Measurements from ENCODE around the gene TMEM106C. TPM values are rescaled to one million over a fixed set of nuclear protein-coding genes. Genes with fewer than 3 reads are reported as not detected.

The TMEM106C gene
- total and polyA plus RNA-seq, 4 donors = 16.2 to 57.8 (median 25.2) TPM

- TF ChIP-seq CTCF (IDR thresholded peaks at IDR 0.05; ENCODE audit: low read depth, low read length, missing input control) = peak; percentile 33
- TF ChIP-seq, protein P1, sequence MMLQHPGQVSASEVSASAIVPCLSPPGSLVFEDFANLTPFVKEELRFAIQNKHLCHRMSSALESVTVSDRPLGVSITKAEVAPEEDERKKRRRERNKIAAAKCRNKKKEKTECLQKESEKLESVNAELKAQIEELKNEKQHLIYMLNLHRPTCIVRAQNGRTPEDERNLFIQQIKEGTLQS (IDR thresholded peaks at IDR 0.05) = no peak
- no peak overlapping the region for H3K4me3 ChIP-seq (ENCODE audit: low read depth in 1 of 3, low read length in 3 of 3)
Observed at GRCh38 chr12:47941871-47942613, 21.4 kb upstream of the TMEM106C start.

GRCh38 chr12:47942614-47943225, 20.7 kb upstream of the TMEM106C start:
- Histone ChIP-seq H3K9me3 (ENCODE audit: control insufficient read depth in 4 of 4, low read length in 3 of 4) (no peaks in the 10 kb centered on the region), H3K9ac (ENCODE audit: low read depth in 1 of 2, low read length in 2 of 2) (no peak overlapping the region), H3K27me3 (ENCODE audit: control insufficient read depth in 4 of 4, insufficient read depth in 4 of 4, low read length in 3 of 4) (no peaks in the 10 kb centered on the region), H3K4me3 (ENCODE audit: low read depth in 1 of 3, low read length in 3 of 3) (no peak overlapping the region), H3K4me1 (ENCODE audit: control insufficient read depth in 4 of 4, insufficient read depth in 4 of 4, low read length in 3 of 4) (no peaks in the 10 kb centered on the region), H3K36me3 (ENCODE audit: control insufficient read depth in 4 of 4, insufficient read depth in 3 of 4, low read depth in 1 of 4, low read length in 3 of 4) (no peaks in the 10 kb centered on the region), H3K27ac (ENCODE audit: low read depth in 1 of 2, low read length in 2 of 2) (no peak overlapping the region)
- 66% methylated on average over 31 of the region's 31 CpGs for WGBS
- TF ChIP-seq JUND (IDR thresholded peaks at IDR 0.05) = no peak
- TF ChIP-seq FOXA2 (IDR thresholded peaks at IDR 0.05) = no peak
- TF ChIP-seq, protein P2, sequence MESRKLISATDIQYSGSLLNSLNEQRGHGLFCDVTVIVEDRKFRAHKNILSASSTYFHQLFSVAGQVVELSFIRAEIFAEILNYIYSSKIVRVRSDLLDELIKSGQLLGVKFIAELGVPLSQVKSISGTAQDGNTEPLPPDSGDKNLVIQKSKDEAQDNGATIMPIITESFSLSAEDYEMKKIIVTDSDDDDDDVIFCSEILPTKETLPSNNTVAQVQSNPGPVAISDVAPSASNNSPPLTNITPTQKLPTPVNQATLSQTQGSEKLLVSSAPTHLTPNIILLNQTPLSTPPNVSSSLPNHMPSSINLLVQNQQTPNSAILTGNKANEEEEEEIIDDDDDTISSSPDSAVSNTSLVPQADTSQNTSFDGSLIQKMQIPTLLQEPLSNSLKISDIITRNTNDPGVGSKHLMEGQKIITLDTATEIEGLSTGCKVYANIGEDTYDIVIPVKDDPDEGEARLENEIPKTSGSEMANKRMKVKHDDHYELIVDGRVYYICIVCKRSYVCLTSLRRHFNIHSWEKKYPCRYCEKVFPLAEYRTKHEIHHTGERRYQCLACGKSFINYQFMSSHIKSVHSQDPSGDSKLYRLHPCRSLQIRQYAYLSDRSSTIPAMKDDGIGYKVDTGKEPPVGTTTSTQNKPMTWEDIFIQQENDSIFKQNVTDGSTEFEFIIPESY (IDR thresholded peaks at IDR 0.05) = no peak
- no peak for TF ChIP-seq YY1 (IDR thresholded peaks at IDR 0.05)
- TF ChIP-seq, protein P1 (IDR thresholded peaks at IDR 0.05) = no peak
- TF ChIP-seq FOXA1 (IDR thresholded peaks at IDR 0.05) = no peak
- TF ChIP-seq, protein P3, sequence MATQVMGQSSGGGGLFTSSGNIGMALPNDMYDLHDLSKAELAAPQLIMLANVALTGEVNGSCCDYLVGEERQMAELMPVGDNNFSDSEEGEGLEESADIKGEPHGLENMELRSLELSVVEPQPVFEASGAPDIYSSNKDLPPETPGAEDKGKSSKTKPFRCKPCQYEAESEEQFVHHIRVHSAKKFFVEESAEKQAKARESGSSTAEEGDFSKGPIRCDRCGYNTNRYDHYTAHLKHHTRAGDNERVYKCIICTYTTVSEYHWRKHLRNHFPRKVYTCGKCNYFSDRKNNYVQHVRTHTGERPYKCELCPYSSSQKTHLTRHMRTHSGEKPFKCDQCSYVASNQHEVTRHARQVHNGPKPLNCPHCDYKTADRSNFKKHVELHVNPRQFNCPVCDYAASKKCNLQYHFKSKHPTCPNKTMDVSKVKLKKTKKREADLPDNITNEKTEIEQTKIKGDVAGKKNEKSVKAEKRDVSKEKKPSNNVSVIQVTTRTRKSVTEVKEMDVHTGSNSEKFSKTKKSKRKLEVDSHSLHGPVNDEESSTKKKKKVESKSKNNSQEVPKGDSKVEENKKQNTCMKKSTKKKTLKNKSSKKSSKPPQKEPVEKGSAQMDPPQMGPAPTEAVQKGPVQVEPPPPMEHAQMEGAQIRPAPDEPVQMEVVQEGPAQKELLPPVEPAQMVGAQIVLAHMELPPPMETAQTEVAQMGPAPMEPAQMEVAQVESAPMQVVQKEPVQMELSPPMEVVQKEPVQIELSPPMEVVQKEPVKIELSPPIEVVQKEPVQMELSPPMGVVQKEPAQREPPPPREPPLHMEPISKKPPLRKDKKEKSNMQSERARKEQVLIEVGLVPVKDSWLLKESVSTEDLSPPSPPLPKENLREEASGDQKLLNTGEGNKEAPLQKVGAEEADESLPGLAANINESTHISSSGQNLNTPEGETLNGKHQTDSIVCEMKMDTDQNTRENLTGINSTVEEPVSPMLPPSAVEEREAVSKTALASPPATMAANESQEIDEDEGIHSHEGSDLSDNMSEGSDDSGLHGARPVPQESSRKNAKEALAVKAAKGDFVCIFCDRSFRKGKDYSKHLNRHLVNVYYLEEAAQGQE (IDR thresholded peaks at IDR 0.05) = no peak
- no peak for TF ChIP-seq MAX (IDR thresholded peaks at IDR 0.05)
- TF ChIP-seq RAD21 (IDR thresholded peaks at IDR 0.05) = no peak
- TF ChIP-seq GABPA (IDR thresholded peaks at IDR 0.05 in 1 of 2, conservative IDR thresholded peaks at IDR 0.05 in 1 of 2) = no peak
- TF ChIP-seq RXRA (IDR thresholded peaks at IDR 0.05) = no peak
- TF ChIP-seq TAF1 (conservative IDR thresholded peaks at IDR 0.05) = no peak
- no peak for TF ChIP-seq SP1 (IDR thresholded peaks at IDR 0.05)
- TF ChIP-seq HNF4A (conservative IDR thresholded peaks at IDR 0.05) = no peak
- DNase-seq (ENCODE audit: low spot score) = no peak

More at GRCh38 chr12:47941871-47942613, 21.4 kb upstream of the TMEM106C start:
- peak; percentile 68 for DNase-seq (ENCODE audit: low spot score)
- no peak overlapping the region for H3K27ac ChIP-seq (ENCODE audit: low read depth in 1 of 2, low read length in 2 of 2)
- H3K9ac ChIP-seq (ENCODE audit: low read depth in 1 of 2, low read length in 2 of 2) = no peak overlapping the region
- no peaks in the 10 kb centered on the region for H3K4me1 ChIP-seq (ENCODE audit: control insufficient read depth in 4 of 4, insufficient read depth in 4 of 4, low read length in 3 of 4)
- WGBS = 30% methylated on average over 40 of the region's 40 CpGs
- no peaks in the 10 kb centered on the region for H3K36me3 ChIP-seq (ENCODE audit: control insufficient read depth in 4 of 4, insufficient read depth in 3 of 4, low read depth in 1 of 4, low read length in 3 of 4)
- no peaks in the 10 kb centered on the region for H3K27me3 ChIP-seq (ENCODE audit: control insufficient read depth in 4 of 4, insufficient read depth in 4 of 4, low read length in 3 of 4)
- H3K9me3 ChIP-seq (ENCODE audit: control insufficient read depth in 4 of 4, low read length in 3 of 4) = no peaks in the 10 kb centered on the region

Measured in liver (tissue), 9 donors.